ENCODE measurements around the gene OR2A12.
"Not testable (repeated sequence)": the region's sequence is repeated elsewhere in the genome, so short reads cannot be mapped to it uniquely, and the experiment has no call there.

OR2A12 gene

DNA sequence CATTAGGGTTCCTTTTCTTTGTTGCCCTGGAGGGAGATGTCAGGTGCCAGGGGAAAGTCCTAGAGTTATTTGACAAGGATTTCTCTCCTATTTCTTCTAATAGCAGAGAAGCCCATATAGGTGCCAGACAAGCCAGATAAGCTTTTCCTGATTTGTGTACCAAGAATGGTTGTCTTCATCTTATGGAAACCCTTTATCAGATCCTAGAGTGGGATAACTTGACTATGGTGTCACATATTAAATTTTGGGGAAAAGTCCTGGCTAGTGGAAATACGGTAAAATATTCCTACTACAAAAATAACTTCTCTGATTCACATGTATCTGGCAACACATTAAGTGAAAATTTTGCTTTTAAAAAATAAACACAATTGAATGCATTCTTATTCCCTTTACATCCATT lies 1.2 kb downstream of the OR2A12 start:
- no peaks in the 10 kb centered on the region for H3K4me1 ChIP-seq
- no peak for DNase-seq (ENCODE audit: low spot score in 2 of 2)
- no peaks in the 10 kb centered on the region for H3K36me3 ChIP-seq (replicated peaks)
- H3K27me3 ChIP-seq (ENCODE audit: low read depth) = no peaks in the 10 kb centered on the region
- in situ Hi-C loops (cut with MboI; ENCODE audit: low sequenced_read_pairs) = no loop called here
- H3K9me3 ChIP-seq = no peaks in the 10 kb centered on the region
- no peak overlapping the region for H3K4me3 ChIP-seq

DNA sequence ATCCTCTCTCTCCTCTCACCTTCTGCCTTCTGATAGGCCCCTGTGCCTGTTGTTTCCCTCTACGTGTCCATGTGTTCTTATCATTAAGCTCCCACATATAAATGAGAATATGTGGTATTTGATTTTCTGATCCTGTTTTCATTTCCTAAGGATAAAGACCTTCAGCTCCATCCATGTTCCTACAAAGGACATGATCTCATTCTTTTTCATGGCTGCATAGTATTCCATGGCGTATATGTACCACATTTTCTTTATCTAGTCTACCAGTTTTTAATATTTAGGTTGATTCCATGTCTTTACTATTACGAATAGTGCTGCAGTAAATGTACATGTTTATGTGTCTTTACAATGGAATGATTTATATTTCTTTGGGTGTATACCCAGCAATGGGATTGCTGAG lies 4.6 kb downstream of the OR2A12 start:
- DNase-seq (ENCODE audit: low spot score in 2 of 2) = no peak
- in situ Hi-C loops (cut with MboI; ENCODE audit: low sequenced_read_pairs) = no loop called here
- Histone ChIP-seq H3K4me3 (no peak overlapping the region), H3K9me3 (no peaks in the 10 kb centered on the region), H3K4me1 (no peaks in the 10 kb centered on the region), H3K36me3 (replicated peaks) (no peaks in the 10 kb centered on the region), H3K27me3 (ENCODE audit: low read depth) (no peaks in the 10 kb centered on the region)

DNA sequence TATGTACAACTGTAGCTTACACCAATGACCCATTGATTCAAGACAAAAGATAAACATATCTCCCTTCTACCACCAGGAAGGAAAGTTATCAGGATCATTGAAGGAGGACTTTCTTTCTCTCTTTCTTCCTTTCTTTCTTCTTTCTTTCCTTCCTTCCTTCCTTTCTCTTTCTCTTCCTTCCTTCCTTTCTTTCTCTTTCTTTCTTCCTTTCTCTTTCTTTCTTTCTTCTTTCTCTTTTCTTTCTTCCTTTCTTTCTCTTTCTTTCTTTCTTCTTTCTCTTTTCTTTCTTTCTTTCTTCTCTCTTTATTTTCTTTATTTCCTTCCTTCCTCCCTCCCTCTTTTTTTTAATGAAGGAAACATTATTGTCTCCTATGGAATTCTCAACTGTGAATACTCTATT lies 12.7 kb downstream of the OR2A12 start:
- in situ Hi-C loops (cut with MboI; ENCODE audit: low sequenced_read_pairs) = no loop called here
- no peaks in the 10 kb centered on the region for H3K4me1 ChIP-seq
- DNase-seq (ENCODE audit: low spot score in 2 of 2) = no peak

DNA sequence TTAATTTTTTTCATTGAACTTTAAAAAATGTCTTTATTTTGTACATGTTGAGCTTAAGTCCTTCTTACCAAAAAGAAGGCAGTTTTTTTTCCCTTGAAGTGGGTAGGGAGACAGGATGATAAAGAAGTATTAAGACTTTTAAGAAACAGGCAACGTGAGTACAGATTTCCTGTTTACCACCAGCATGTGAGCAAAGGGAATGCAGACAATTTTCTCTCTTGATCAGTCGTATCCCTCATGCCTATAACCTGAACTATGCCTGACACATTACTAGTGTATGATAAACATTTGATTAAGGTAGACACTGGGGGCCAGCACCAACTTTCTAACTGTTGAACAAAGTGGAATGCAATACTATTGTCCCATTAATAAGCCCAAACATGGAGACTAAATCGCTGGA lies 14.5 kb downstream of the OR2A12 start:
- in situ Hi-C loops (cut with MboI; ENCODE audit: low sequenced_read_pairs) = no loop called here
- DNase-seq (ENCODE audit: low spot score in 2 of 2) = no peak
- no peak overlapping the region for H3K4me3 ChIP-seq
- no peaks in the 10 kb centered on the region for H3K27me3 ChIP-seq (ENCODE audit: low read depth)
- H3K36me3 ChIP-seq (replicated peaks) = no peaks in the 10 kb centered on the region
- no peaks in the 10 kb centered on the region for H3K4me1 ChIP-seq
- no peaks in the 10 kb centered on the region for H3K9me3 ChIP-seq

More for the DNA sequence above, 12.7 kb downstream of the OR2A12 start:
- H3K27me3 ChIP-seq (ENCODE audit: low read depth) = no peaks in the 10 kb centered on the region
- H3K4me3 ChIP-seq = no peak overlapping the region
- no peaks in the 10 kb centered on the region for H3K36me3 ChIP-seq (replicated peaks)
- H3K9me3 ChIP-seq = no peaks in the 10 kb centered on the region

DNA sequence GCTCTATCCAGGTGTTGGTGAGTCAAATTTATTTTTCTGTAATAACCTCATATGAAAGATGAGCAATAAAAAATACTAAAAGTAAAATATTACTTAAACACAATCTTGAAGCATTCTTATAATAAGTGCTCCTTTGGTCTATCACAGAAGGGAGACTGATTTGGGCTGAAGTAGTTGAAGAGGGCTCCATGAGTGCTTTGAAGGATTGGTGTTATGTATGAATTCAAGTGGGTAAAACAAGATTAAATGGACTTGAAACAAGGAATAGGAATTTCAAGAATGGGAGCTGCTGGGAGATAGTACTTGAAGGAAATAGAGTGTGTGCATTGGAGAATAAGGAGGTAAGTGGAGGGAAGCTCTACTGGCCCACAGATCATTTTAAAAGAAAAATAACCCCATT lies 16.0 kb downstream of the OR2A12 start:
- Histone ChIP-seq H3K4me1 (no peaks in the 10 kb centered on the region), H3K4me3 (no peak overlapping the region), H3K36me3 (replicated peaks) (no peaks in the 10 kb centered on the region), H3K27me3 (ENCODE audit: low read depth) (no peaks in the 10 kb centered on the region), H3K9me3 (no peaks in the 10 kb centered on the region)
- in situ Hi-C loops (cut with MboI; ENCODE audit: low sequenced_read_pairs) = no loop called here
- DNase-seq (ENCODE audit: low spot score in 2 of 2) = no peak

DNA sequence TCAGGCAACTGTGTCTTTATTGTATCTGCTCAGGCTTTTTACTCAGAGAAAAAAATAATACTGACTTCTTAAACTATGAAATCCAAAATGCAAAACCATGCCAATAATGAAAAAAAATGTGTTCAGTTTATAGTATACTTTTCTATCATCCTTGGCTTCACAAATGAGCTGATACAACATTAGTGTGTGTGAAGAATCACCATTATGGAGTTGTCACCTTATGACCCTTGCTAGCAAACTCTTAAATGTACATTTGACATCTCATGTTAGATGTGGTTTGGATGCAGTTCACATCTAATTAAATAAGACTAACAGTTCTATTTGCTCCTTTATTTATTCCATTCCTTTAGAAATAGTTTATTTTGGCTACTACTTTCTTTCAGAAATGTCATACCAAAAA lies 19.1 kb downstream of the OR2A12 start:
- no peaks in the 10 kb centered on the region for H3K9me3 ChIP-seq
- DNase-seq (ENCODE audit: low spot score in 2 of 2) = no peak
- H3K4me3 ChIP-seq = no peak overlapping the region
- no peaks in the 10 kb centered on the region for H3K27me3 ChIP-seq (ENCODE audit: low read depth)
- in situ Hi-C loops (cut with MboI; ENCODE audit: low sequenced_read_pairs) = no loop called here
- H3K4me1 ChIP-seq = no peaks in the 10 kb centered on the region
- no peaks in the 10 kb centered on the region for H3K36me3 ChIP-seq (replicated peaks)

DNA sequence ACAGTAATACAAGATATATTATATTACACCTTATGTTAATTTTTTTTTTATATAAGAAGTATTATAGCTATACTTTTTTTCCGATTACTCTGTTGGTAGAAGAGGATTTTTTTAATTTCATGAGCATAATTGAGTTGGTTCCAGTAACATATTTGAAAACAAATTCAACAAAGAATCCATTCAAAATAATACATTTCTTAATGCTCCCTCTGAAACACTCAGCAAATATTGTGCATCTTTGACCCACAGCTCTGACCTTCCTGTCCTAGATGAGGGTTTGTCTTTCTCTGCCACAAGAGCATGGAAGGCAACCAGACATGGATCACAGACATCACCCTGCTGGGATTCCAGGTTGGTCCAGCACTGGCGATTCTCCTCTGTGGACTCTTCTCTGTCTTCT lies 23.2 kb downstream of the OR2A12 start, which contains the start of gene OR2A2:
OR2A2 (plus strand) TSS at position 301 of the 400 bp plus-strand sequence; CDS start at position 301, 0 bp downstream.
- H3K4me1 ChIP-seq = no peaks in the 10 kb centered on the region
- DNase-seq (ENCODE audit: low spot score in 2 of 2) = no peak
- no peaks in the 10 kb centered on the region for H3K36me3 ChIP-seq (replicated peaks)
- no peak within 1 kb of the TSS for H3K4me3 ChIP-seq
- H3K9me3 ChIP-seq = no peaks in the 10 kb centered on the region
- no peaks in the 10 kb centered on the region for H3K27me3 ChIP-seq (ENCODE audit: low read depth)
- in situ Hi-C loops (cut with MboI; ENCODE audit: low sequenced_read_pairs) = no loop called here

DNA sequence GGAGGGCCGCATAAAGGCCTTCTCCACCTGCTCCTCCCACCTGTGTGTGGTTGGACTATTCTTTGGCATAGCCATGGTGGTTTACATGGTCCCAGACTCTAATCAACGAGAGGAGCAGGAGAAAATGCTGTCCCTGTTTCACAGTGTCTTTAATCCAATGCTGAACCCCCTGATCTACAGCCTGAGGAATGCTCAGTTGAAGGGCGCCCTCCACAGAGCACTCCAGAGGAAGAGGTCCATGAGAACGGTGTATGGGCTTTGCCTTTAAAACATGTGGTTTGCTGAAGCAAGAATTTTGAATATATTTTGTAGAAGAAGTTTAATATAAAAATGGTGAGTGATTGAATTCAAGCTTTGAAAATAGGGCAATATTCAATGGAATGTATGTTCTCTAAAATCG lies 24.2 kb downstream of the OR2A12 start:
- Histone ChIP-seq H3K4me3 (no peak overlapping the region), H3K36me3 (replicated peaks) (no peaks in the 10 kb centered on the region), H3K9me3 (no peaks in the 10 kb centered on the region), H3K4me1 (no peaks in the 10 kb centered on the region), H3K27me3 (ENCODE audit: low read depth) (no peaks in the 10 kb centered on the region)
- DNase-seq (ENCODE audit: low spot score in 2 of 2) = no peak
- in situ Hi-C loops (cut with MboI; ENCODE audit: low sequenced_read_pairs) = no loop called here

DNA sequence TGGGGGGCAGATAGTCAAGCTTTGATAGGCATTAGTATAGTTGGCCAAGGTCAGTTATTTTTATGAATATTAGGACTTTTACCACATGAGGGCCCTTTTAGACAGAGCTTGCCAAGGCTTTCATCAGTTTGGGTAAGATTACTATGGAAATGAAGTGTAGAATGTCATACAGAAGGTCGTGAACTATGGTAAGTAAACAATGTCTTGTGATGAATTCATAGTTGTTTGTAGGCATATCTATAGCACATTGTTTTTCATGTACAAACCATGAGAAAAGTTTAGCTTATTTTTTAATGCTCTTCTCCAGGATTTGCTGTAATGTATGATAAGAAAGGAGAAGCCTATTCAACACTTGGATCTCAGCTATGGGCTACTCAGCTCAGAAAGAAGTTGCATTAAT lies 27.6 kb downstream of the OR2A12 start:
- H3K27me3 ChIP-seq (ENCODE audit: low read depth) = no peaks in the 10 kb centered on the region
- no peak for DNase-seq (ENCODE audit: low spot score in 2 of 2)
- no peaks in the 10 kb centered on the region for H3K4me1 ChIP-seq
- H3K4me3 ChIP-seq = no peak overlapping the region
- H3K9me3 ChIP-seq = no peaks in the 10 kb centered on the region
- in situ Hi-C loops (cut with MboI; ENCODE audit: low sequenced_read_pairs) = no loop called here
- H3K36me3 ChIP-seq (replicated peaks) = no peaks in the 10 kb centered on the region

DNA sequence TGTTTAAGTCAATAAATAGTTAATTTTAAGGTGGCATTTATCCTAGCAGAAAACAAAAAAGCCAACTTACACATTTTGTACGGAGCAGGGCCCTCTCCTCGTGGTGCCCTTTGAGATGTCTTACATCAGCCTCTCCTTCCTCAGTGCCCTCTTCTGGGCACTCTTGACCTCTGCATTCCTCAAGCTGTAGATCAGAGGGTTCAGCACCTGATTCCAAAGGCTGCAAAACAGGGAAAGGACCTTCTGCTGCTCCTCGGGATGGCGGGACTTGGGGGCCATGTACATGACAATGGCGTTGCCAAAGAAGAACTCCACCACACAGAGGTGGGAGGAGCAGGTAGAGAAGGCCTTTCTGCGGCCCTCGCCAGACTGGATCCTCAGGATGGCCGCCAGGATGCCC lies 32.3 kb downstream of the OR2A12 start:
- H3K36me3 ChIP-seq (replicated peaks) = no peaks in the 10 kb centered on the region
- no peak for DNase-seq (ENCODE audit: low spot score in 2 of 2)
- no peak overlapping the region for H3K4me3 ChIP-seq

DNA sequence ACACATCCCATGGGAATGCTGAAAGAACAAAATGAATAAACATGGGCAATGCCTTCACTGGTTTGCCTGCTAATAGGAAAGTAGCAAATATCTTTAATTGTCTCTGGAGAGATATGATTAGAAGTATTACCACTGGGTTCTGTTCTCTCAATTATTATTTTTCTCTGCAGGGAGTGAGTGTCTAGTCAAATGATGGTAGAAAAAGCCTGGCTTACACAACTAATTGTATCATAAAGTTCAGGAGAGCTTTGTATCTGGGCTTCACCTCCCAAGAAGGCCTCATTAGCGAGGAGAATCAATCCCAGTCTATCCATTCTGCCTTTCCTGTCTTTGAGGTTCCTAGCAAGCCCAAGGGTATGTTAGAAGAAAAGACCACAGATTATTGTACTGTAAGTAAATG lies 36.8 kb downstream of the OR2A12 start, which contains the start of gene OR2A14:
OR2A14 (plus strand) TSS at position 301 of the 400 bp plus-strand sequence. CDS start 5,937 bp downstream, outside the sequence.
- Histone ChIP-seq H3K36me3 (replicated peaks) (no peaks in the 10 kb centered on the region), H3K4me3 (no peak within 1 kb of the TSS), H3K27me3 (ENCODE audit: low read depth) (no peaks in the 10 kb centered on the region), H3K9me3 (no peaks in the 10 kb centered on the region), H3K4me1 (no peaks in the 10 kb centered on the region)
- in situ Hi-C loops (cut with MboI; ENCODE audit: low sequenced_read_pairs) = no loop called here
- DNase-seq (ENCODE audit: low spot score in 2 of 2) = no peak

More for the DNA sequence above, 32.3 kb downstream of the OR2A12 start:
- H3K9me3 ChIP-seq = no peaks in the 10 kb centered on the region
- no peaks in the 10 kb centered on the region for H3K27me3 ChIP-seq (ENCODE audit: low read depth)
- in situ Hi-C loops (cut with MboI; ENCODE audit: low sequenced_read_pairs) = no loop called here
- no peaks in the 10 kb centered on the region for H3K4me1 ChIP-seq

DNA sequence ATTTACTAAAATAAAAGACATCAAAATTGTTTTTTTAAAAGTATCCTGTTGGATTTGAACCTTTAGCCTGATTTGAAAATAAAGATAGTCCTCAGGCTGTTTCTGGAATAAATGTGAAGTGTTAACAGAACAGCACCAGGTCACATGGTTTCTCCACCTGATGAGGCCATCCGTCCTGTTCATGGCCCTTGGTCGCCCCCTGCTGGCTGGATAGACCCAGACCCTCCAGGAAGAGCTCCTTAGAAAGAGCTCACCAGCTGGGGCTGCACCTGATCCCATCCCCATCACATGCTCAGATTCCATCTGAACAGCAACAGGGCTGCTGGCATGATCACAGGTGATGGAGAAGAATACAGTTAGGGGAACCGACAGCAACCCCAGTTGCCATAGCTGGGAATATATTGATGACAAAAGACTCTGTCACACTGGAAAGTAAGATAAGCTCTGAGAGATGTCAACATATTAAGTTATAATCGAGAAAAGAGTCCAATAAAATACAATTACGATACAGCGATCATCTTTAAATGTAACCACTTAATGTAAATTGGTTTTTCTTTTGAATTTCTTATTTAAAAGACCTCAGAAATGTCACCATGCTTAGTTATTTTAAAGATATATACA lies 41.7 kb downstream of the OR2A12 start:
- DNase-seq (ENCODE audit: low spot score in 2 of 2) = peak; percentile 68 to 93
- no peaks in the 10 kb centered on the region for H3K9me3 ChIP-seq
- H3K36me3 ChIP-seq (replicated peaks) = no peaks in the 10 kb centered on the region
- in situ Hi-C loops (cut with MboI; ENCODE audit: low sequenced_read_pairs) = no loop called here
- no peak overlapping the region for H3K4me3 ChIP-seq
- H3K27me3 ChIP-seq (ENCODE audit: low read depth) = no peaks in the 10 kb centered on the region
- no peaks in the 10 kb centered on the region for H3K4me1 ChIP-seq

DNA sequence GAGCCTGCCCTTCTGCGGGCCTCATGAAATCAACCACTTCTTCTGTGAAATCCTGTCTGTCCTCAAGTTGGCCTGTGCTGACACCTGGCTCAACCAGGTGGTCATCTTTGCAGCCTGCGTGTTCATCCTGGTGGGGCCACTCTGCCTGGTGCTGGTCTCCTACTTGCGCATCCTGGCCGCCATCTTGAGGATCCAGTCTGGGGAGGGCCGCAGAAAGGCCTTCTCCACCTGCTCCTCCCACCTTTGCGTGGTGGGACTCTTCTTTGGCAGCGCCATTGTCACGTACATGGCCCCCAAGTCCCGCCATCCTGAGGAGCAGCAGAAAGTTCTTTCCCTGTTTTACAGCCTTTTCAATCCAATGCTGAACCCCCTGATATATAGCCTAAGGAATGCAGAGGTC lies 43.5 kb downstream of the OR2A12 start:
- DNase-seq (ENCODE audit: low spot score in 2 of 2); H3K4me1 ChIP-seq; H3K4me3 ChIP-seq; H3K36me3 ChIP-seq (replicated peaks); in situ Hi-C loops (cut with MboI; ENCODE audit: low sequenced_read_pairs); H3K9me3 ChIP-seq; H3K27me3 ChIP-seq (ENCODE audit: low read depth): not testable (repeated sequence)

DNA sequence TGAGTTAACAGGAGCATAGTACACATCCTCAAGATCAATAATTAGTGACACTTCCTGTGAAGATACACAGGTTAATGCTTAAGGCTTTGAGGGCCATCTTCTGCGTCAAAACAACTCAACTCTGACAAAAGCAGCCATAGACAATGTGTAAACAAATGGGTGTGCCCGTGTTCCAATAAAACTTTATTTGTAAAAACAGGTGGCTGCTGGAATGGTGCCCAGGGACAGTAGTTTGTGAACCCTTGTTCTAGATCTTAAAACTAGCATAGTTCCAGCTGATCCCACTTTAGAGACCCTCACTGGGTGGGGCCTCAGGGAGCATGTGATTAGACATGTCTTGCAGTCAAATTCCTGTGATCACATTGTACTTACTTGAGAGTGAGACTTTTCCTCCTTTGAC lies 44.7 kb downstream of the OR2A12 start:
- Histone ChIP-seq H3K36me3 (replicated peaks) (no peaks in the 10 kb centered on the region), H3K27me3 (ENCODE audit: low read depth) (no peaks in the 10 kb centered on the region), H3K9me3 (no peaks in the 10 kb centered on the region), H3K4me1 (no peaks in the 10 kb centered on the region), H3K4me3 (no peak overlapping the region)
- in situ Hi-C loops (cut with MboI; ENCODE audit: low sequenced_read_pairs) = no loop called here
- no peak for DNase-seq (ENCODE audit: low spot score in 2 of 2)

DNA sequence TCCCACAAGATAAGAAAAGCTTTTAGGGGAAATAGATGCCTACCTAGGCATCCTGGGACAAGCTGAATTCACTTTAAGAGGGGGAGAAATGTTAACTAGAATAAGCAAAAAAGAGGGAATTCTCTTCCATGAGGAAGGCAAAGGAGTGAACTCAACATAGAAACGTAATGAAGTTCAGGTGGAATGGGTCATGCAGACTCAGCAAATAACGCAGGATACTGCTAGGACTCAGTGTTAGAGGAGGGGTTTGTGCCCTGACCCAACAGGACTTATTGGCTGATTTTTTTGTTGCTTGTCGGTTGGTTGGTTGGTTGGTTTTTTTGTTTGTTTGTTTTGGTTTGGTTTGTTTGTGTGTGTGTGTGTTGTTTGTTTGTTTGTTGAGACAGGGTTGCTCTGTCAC lies 46.2 kb downstream of the OR2A12 start:
- no peaks in the 10 kb centered on the region for H3K9me3 ChIP-seq
- H3K4me1 ChIP-seq = no peaks in the 10 kb centered on the region
- DNase-seq (ENCODE audit: low spot score in 2 of 2) = no peak
- no peaks in the 10 kb centered on the region for H3K27me3 ChIP-seq (ENCODE audit: low read depth)
- in situ Hi-C loops (cut with MboI; ENCODE audit: low sequenced_read_pairs) = no loop called here
- no peak overlapping the region for H3K4me3 ChIP-seq
- no peaks in the 10 kb centered on the region for H3K36me3 ChIP-seq (replicated peaks)

All from HAP-1 (cell line).